ENCODE measurements around the gene ZNF772.

The ZNF772 gene

DNA sequence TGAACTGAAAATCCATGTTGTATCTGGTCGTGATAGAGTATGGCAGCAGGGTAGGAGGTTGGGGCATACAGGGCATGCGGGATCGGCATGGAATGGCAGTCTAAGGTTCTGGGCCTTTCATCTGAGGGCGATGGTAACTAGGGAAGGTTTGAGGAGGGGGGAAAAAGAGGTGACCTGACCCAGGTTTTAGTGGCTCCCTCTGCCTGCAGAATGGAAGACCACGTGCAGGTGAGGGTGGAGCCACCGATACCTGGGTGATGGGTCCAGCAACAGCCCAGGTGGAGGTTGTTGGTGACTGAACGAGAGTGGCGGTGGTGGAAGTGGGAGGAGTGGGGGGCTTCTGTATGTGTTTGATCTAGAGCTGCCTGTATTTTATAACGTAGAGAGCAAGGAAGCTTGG is 38.4 kb downstream of the ZNF772 start:
- no peak overlapping the region for H3K4me3 ChIP-seq (ENCODE audit: control insufficient read depth, low read depth, low read length)
- TF ChIP-seq CTCF (conservative IDR thresholded peaks at IDR 0.05; ENCODE audit: control insufficient read depth, insufficient read depth, low read depth, low read length), result no peak
- no peak for DNase-seq (ENCODE audit: low read depth)

DNA sequence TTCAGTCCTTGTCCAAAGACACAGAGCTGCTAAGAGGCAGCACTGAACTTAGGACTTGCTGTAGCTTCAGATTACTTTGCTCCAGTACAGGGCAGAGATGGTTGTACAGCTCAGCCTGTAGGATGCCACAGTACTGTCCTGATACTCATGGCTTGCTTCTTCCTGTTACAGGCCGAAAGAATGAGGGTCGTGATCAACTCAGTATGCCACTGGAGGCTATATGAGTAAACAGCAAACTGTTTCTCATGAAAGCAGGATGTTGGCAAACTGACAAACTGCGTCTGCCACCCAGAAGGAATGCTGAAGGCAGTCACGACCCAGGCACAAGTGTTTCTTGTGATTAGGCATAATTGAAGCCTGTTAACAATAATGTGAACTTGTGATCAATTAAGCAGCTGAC is 39.4 kb downstream of the ZNF772 start:
- no peak overlapping the region for H3K4me3 ChIP-seq (ENCODE audit: control insufficient read depth, low read depth, low read length)
- TF ChIP-seq CTCF (conservative IDR thresholded peaks at IDR 0.05; ENCODE audit: control insufficient read depth, insufficient read depth, low read depth, low read length), result no peak
- DNase-seq (ENCODE audit: low read depth), result no peak

GRCh38 chr19:57436417-57436816 is 40.9 kb downstream of the ZNF772 start:
- no peak for DNase-seq (ENCODE audit: low read depth)
- no peak for TF ChIP-seq CTCF (conservative IDR thresholded peaks at IDR 0.05; ENCODE audit: control insufficient read depth, insufficient read depth, low read depth, low read length)
- no peak overlapping the region for H3K4me3 ChIP-seq (ENCODE audit: control insufficient read depth, low read depth, low read length)

- no peak for TF ChIP-seq CTCF (conservative IDR thresholded peaks at IDR 0.05; ENCODE audit: control insufficient read depth, insufficient read depth, low read depth, low read length)
- H3K4me3 ChIP-seq (ENCODE audit: control insufficient read depth, low read depth, low read length), result peak within 1 kb of the TSS; percentile 82
- DNase-seq (ENCODE audit: low read depth), result peak; percentile 98
Observed at GRCh38 chr19:57435062-57435978, 42.0 kb downstream of the ZNF772 start, which contains the start of gene ZNF749. Gene ZNF749 (plus strand): TSS chr19:57435325. CDS start chr19:57435579, 254 bp downstream.

- DNase-seq (ENCODE audit: low read depth), result no peak
- peak overlapping the region; percentile 82 for H3K4me3 ChIP-seq (ENCODE audit: control insufficient read depth, low read depth, low read length)
- no peak for TF ChIP-seq CTCF (conservative IDR thresholded peaks at IDR 0.05; ENCODE audit: control insufficient read depth, insufficient read depth, low read depth, low read length)
Observed at GRCh38 chr19:57434386-57435061, 42.8 kb downstream of the ZNF772 start.

GRCh38 chr19:57421037-57421436 is 56.3 kb downstream of the ZNF772 start:
- DNase-seq (ENCODE audit: low read depth), result no peak
- no peak overlapping the region for H3K4me3 ChIP-seq (ENCODE audit: control insufficient read depth, low read depth, low read length)
- TF ChIP-seq CTCF (conservative IDR thresholded peaks at IDR 0.05; ENCODE audit: control insufficient read depth, insufficient read depth, low read depth, low read length), result no peak
